Stimulated activated CD4-positive, alpha-beta T cell treated with anti-CD3 and anti-CD28 coated beads, Interleukin-4, amount 100 ng/mL, for 48 hours (primary cell): ENCODE data around the gene ZDHHC5.
"Not testable (repeated sequence)": the region's sequence is repeated elsewhere in the genome, so short reads cannot be mapped to it uniquely, and the experiment has no call there.

Experiments used
- DNase-seq, 2 donors: peaks; one replicate each; pipeline ENCODE4 v3.0.0-alpha.2; 2020; ENCODE audit warnings: low read depth in 2 of 2

The ZDHHC5 gene

GRCh38 chr11:57667117-57667735 lies 688 bp upstream of the ZDHHC5 start:
- DNase-seq, result peak; percentile 82 to 88

GRCh38 chr11:57668434-57668782 lies 494 bp downstream of the ZDHHC5 start:
- DNase-seq, result no peak

DNA sequence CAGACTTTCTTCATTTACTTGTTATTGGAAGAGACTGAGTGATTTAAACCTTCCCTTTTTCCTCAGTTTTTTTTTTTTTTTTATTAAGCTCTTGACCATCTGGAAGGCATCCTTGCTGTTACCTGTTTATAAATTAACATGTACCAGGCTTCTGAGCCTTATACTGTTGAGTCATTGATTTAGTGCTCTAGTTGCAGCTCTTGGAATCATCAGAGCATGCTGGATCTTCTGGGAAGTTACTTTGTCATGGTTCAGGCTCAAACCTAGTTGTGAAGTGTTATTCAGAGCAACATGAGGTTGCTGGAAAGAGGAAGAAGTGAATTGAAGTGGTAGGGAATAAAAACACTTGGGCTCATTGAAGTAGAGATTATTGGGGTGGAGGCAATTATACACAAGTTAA lies 6.3 kb downstream of the ZDHHC5 start:
- no peak for DNase-seq

DNA sequence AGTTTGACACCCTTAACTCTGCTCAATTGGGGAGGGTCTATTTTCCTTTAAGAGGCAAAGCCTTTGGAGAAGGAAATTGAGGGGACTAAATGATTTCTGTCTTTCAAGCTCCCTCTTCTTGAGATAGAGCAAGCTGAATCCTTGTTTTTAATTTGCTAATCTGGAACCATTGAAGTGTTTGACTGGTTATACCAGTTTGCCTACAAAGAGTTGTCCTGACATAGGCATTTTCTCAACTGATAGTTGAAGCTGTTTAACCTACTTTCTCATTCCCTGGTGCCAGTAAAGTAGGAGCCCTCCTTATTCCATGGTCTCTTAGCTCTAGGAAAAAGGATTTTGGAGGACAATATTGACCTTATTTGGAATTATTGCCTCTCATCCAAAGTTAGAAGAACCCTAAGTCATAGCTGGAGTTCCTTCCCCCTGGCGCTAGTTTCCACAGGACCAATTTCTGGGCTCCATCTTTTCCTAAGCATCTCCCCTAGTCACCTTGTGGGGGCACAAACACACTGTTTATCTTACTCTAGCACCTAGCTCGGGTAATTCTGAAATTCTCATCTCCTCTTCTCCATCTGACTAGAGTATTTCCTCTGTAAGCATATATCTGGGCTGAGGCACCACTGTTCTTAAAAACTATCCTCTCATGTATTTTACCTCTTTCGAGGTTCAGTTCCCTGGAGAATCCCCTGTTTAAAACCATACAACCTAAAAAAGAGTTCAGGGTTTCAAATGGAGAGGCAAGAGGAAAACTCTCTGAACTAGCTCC lies 7.4 kb downstream of the ZDHHC5 start:
- no peak for DNase-seq

DNA sequence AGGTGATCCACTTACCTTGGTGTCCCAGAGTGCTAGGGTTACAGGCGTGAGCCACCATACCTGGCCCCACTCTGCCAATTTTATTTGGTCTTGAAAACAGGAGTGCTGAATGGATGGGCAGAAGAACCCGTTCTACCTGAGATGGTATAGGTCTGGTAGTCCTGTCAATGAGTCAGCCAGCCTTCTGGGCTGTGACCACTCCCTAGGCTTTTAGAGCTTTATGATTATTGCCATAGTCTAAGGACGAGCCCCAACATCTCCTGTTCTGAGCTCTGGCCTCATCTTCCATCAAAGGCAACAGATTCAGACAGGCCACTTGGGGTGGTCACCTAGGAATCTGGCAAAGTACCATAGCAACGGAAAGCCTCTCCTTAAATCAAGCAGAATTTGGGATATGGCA lies 11.5 kb downstream of the ZDHHC5 start:
- no peak for DNase-seq

- no peak for DNase-seq
Measured at GRCh38 chr11:57680552-57680874, 12.6 kb downstream of the ZDHHC5 start.

DNA sequence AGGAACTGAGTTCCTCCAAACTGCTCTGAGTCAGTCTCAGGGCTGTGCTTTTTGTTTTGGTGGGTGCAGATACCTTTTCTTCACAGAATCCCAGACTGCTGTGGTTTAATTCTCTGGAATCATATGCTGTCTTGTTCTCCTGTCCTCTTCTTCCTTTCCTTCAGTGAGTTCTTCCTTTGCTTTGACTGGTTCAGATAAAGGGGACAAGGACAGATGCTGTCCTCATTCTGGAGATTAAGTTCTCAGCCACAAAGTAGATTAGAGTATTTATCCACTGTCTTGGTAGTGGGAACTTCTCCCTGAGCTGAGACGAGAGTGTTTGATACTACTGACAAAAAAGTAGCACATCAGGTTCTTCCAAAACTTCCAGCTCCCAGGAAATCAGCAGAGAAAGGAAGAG lies 13.3 kb downstream of the ZDHHC5 start:
- DNase-seq, result no peak

- DNase-seq, result not testable (repeated sequence)
Measured at GRCh38 chr11:57690474-57690873, 22.6 kb downstream of the ZDHHC5 start.

DNA sequence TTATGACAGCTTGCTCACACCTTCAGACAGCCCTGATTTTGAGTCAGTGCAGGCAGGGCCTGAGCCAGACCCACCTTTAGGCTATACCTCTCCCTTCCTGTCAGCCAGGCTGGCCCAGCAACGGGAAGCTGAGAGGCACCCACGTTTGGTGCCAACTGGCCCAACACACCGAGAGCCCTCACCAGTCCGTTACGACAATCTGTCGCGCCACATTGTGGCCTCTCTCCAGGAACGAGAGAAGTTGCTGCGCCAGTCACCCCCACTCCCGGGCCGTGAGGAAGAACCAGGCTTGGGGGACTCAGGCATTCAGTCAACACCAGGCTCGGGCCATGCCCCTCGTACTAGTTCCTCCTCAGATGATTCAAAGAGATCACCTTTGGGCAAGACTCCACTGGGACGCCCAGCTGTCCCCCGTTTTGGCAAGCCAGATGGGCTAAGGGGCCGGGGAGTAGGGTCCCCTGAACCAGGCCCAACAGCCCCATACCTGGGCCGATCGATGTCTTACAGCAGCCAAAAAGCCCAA lies 31.0 kb downstream of the ZDHHC5 start:
- no peak for DNase-seq

- no peak for DNase-seq
Measured at GRCh38 chr11:57699813-57700212, 31.9 kb downstream of the ZDHHC5 start.

DNA sequence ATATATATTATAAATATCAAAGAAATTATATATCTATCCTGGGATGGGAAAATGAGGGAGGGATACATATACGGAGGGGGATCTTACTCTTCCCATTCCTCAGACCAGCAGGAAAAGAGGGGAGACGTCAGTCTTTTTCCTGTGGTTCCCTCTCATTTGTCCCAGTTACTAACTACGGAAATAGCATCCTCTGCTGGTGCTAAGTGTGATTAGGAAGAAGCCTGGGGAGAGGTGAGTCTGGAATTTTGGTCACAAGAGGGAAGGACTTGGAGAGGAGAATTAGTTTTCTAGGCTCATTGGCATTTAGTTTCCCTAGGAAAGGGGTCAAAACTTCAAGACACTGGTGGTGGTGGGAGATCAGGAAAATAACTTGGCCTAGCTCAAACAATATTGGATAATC lies 32.5 kb downstream of the ZDHHC5 start:
- DNase-seq, result no peak

GRCh38 chr11:57703341-57703740 lies 35.4 kb downstream of the ZDHHC5 start:
- DNase-seq, result no peak

GRCh38 chr11:57704932-57705331 lies 37.0 kb downstream of the ZDHHC5 start:
- no peak for DNase-seq

GRCh38 chr11:57705432-57705831 lies 37.5 kb downstream of the ZDHHC5 start:
- DNase-seq, result not testable (repeated sequence)

GRCh38 chr11:57709802-57710367 lies 42.0 kb downstream of the ZDHHC5 start:
- no peak for DNase-seq

- peak; percentile 63 to 71 for DNase-seq
Measured at GRCh38 chr11:57711414-57712255, 43.7 kb downstream of the ZDHHC5 start, which contains the start of gene MED19. MED19 (minus strand) TSS chr11:57712215; CDS start chr11:57712179, 36 bp downstream.

DNA sequence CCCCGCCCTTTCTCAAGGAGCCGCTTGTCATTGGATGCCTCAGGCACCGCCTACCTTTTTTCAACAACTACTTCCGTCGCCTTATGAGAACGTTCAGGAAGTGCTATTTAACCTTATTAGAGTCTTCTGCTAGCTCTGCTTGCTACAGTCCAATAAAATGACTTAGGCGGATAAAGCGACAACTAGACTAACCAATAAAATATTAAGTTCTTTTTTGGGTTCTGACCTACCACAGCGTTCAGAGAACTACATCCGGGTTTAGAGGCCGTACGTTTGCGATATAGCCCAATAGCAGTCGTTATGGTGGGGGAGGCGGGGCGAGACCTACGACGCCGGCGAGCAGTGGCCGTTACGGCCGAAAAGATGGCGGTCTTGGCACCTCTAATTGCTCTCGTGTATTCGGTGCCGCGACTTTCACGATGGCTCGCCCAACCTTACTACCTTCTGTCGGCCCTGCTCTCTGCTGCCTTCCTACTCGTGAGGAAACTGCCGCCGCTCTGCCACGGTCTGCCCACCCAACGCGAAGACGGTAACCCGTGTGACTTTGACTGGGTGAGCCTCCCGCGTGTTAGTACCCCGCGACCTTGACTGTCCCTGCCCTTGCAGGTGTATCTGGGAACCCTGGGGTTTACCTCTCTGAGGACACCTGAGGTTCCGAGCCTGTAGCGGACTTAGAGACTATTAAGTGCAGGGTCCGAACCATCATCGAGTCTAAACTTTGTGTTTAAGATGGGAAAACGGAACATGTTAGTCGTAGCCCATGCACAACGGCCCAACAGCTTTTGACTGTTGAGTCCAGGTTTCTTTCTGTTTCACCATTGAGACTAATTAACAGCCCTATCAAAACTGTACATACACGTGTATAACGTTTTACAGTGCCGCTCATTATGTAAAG lies 44.6 kb downstream of the ZDHHC5 start, which contains the start of gene TMX2:
Gene TMX2 (plus strand): TSS at position 338 of the 895 bp plus-strand sequence. CDS start 26 bp downstream, at position 364.
- DNase-seq, result peak; percentile 78 to 86

DNA sequence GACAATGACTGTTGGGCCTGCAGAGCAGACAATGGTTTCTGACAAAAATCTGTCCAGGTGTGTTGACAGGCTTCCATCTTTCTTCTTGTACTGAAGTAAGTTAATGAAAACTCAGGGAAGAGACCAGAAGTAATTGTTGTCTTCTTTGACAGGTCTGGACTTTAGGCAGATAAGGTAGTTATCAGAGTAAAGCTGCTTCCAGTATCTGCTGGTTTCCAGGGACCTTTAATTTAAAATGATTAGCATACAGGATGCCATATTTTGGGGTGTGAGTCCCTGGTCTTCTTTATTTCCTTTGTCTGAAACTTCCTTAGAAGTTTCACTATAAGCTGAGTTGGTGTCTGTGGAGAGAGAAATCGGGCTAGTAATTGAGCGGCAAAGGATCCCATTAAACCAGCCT lies 45.9 kb downstream of the ZDHHC5 start:
- no peak for DNase-seq

- not testable (repeated sequence) for DNase-seq
Measured at GRCh38 chr11:57716726-57717125, 48.8 kb downstream of the ZDHHC5 start.

DNA sequence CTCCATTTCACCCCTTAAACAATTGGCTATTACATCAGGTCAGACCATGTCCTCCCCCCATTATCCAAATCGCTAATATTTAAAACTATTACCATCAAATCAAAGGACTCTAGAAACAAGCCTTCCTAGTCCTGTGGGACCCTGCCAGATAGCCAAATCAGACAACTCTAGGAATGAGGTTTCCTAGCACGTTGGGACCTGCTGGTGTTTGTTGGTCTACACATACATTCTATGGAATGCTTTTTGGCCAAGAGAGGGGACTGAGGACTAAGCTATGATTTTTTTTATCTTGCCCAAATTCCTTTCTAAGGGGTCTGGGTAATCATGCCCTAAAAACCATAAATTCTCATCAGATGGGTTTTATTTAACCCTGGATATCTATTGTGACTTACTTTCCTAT lies 59.3 kb downstream of the ZDHHC5 start:
- no peak for DNase-seq

DNA sequence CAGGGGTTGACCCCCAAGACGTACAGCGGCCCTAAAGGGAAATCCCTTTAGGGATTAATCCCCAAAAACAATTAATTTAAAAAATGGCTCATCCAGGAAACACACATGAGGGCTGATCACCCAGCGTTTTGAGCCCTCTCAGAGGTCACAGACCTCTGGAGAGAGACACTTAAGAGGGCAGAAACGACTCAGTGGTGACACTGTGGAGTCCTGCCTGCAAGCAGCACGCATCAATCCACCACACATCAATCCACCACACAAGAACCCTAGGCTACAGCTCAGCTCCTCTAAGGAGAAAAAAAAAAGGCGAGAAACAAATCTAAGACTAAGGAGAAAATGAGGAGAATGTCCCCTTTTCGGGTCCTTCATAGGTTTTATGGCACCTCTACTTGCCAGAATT lies 60.9 kb downstream of the ZDHHC5 start:
- DNase-seq, result no peak
